ENCODE results near the gene ARL2.

GRCh38 chr11:64987998-64988854, 25.7 kb upstream of the ARL2 start:
- TF ChIP-seq CTCF (IDR thresholded peaks at IDR 0.05) (no peak), POLR2A (IDR thresholded peaks at IDR 0.05) (no peak)

All from Peyer's patch (tissue), 4 donors.